ENCODE data around the gene ODC1.
"Not testable (repeated sequence)": the region's sequence is repeated elsewhere in the genome, so short reads cannot be mapped to it uniquely, and the experiment has no call there.

The ODC1 gene
- 151 to 1,241 reads per million in 2 experiments for total RNA-seq

DNA sequence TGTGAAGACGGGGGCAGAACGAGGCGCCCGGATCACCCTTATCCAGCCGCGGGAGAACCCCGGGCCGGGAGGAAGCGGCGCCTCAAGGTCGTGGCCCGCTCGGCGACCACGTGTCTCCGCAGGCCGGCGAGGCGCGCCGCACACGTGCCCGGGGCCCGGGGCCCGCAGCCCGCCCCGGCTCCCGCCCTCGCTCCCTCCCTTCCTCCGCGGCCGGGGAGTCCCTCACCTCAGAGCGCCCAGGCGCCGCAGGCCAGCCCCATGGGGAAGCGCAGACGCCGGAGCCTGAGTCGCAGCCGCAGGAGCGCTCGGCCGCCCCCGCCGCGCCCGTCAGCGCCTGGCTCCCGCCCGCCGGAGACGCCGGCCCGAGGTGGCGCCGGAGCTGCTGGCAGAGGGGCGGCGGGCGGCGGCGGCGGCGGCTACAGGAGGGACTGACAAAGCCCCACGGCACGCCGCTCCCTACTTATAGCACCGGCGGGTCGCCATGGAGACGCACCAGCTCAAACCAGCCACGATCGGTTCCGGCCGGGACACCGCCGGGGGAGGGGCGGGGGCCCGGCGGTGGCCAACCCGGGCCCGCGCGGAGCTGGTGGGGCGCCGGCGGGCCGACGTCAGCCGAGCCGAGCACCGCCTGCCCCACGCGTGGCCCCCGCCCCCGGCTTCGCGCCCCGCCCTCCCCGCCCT lies at the start of gene ODC1:
Gene ODC1 (minus strand): TSS at position 433 of the 681 bp plus-strand sequence. CDS start 3,295 bp downstream, outside the sequence.
- peak; percentile 97 for DNase-seq (ENCODE audit: low read depth)

DNA sequence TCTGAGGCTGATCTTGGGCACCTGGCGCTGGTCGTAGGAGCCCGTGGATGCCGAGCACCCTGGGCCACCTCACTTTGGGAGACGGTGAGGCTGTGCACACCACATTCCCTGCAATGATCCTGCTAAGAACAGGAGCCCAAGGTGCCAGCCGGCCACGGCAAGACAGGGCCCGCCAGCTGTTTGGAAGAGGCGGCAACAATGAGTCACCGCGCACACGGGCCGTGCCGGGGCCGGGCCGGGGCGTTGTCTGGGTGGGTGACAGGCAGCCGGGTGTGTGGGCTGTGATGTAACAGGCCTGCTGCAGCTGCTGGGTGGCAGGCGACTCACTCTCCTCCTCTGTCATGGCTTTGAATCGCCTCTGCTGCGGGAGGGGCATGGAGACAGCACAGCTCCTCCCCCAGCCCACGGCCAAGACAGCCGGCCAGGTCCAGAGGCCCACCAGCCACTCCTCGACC lies 49.7 kb upstream of the ODC1 start:
- peak; percentile 61 for DNase-seq (ENCODE audit: low read depth)

DNA sequence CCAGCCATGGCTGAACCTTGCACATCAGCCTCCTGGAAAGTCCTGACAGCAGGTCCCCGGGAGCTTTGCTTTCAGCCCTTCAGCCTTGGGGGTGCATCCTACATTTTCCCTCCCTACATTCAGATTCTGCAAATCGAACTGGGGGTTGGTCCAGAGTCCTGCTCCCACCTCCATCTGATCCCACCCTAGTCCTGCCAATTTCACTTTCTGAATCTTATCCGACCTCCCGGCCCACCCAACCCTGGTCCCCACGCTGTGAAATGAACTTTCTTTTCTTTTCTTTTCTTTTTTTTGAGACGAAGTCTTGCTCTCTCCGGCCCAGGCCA lies 47.8 kb upstream of the ODC1 start:
- DNase-seq (ENCODE audit: low read depth) = no peak

- no peak for DNase-seq (ENCODE audit: low read depth)
These were observed 47.3 kb upstream of the ODC1 start for GRCh38 chr2:10495311-10495987.

DNA sequence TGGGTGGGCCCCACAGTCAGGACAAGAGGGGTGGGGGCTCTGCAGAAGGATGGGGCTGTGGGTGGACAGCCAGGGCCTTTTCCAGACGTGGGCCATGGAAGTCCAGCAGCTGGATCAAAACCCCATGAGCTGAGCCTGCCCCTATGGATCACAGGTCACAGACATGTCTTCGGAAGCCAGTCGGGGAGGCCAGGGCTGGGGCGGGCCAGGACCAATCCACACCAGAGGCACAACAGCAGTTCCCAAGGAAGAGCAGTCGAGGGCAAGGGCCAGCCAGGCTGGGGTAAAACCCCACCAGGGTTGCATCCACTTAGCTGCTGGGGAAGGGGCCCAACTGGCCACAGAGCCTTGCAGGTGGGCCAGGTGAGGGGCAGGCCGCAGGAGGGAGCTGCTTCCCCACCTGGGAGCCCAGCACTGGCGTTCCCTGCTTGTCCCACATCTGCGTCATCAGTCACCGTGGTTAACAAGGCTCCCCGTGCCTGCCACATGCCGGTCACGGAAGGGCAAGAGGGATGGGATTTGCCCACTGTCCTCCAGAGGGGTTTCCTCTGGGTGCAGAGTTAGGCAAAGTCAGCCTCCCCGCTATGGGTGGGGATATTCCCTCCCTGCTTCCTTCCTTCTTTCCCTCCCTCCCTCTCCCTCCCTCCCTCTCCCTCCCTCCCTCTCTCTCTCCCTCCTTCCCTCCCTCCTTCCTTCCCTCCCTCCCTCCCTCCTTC lies 46.4 kb upstream of the ODC1 start:
- no peak for DNase-seq (ENCODE audit: low read depth)

GRCh38 chr2:10493634-10494281 lies 45.6 kb upstream of the ODC1 start:
- peak; percentile 77 for DNase-seq (ENCODE audit: low read depth)

DNA sequence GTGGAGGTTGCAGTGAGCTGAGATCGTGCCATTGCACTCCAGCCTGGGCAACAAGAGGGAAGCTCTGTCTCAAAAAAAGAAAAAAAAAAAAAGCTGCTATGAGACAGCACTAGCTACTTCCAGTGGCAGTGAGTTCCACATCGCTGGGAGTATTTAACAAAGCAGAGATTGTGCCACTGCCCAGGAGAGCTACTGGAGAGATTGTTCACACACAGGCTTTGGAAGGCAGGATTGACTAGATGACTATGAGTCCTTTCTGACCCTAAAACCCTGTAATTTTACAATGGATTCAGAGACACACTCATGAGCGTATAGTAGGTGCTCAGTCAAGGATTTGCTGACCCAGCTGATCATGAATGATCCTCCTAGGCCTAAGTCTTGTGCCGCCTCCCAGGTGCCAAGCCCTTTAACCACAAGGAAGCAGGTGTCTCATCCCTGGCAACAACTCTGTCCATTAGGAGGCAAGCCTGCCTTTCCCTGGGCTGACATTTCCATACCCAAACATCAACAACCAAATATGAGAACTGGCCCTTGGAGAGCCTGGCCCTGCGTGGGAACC lies 45.0 kb upstream of the ODC1 start:
- DNase-seq (ENCODE audit: low read depth) = no peak

- DNase-seq (ENCODE audit: low read depth) = no peak
These were observed 42.7 kb upstream of the ODC1 start for GRCh38 chr2:10490806-10491291.

DNA sequence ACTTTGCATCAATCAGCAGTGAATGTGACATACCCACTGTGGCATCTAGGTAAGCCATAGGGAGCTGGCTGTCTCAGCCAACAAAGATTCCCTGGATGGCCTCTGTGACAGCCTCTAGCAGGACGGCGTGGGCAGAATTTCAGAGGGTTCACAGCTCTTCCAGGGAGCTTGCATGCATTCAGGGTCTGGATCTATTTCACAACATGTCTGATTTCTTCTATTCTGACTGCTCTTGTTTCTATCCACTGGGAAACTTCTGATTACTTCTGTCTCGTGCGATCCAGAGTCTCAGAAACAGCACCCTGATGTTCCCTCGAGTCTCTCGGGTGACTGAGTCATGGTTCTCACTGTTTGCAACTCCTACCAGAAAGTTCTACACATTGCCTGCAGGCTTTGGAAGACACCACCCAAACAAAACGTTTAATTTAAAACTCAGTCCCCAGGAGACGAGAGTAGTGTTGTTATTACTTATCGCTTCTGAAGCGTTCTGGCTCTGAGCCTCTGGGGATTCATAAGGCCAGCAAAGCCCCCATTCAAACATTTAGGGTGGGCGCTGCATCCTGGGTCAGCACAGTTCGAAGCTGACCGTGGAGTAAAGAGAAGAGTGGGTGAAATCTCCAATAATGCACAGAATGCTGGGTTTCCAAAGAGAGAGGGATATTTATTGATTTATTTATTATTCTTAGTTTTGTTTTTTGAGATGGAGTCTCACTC lies 41.9 kb upstream of the ODC1 start:
- no peak for DNase-seq (ENCODE audit: low read depth)

DNA sequence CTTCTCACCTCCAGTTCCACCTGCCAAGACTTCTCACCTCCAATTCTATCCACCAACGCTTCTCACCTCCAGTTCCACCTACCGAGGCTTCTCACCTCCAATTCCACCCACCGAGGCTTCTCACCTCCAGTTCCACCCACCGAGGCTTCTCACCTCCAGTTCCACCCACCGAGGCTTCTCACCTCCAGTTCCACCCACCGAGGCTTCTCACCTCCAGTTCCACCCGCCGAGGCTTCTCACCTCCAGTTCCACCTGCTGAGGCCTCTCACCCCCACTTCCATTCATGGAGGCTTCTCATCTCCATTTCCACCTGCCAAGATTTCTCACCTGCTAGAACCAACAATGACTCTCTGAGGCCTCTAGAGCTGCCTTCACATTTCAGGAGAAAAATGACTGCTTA lies 40.0 kb upstream of the ODC1 start:
- DNase-seq (ENCODE audit: low read depth) = not testable (repeated sequence)

DNA sequence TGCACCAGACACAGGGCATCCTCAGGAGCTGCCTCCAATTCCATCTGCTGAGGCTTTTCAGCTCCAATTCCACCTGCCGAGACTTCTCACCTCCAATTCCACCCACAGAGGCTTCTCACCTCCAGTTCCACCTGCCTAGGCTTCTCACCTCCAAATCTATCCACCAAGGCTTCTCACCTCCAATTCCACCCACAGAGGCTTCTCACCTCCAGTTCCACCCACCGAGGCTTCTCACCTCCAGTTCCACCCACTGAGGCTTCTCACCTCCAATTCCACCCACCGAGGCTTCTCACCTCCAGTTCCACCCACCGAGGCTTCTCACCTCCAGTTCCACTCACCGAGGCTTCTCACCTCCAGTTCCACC lies 39.6 kb upstream of the ODC1 start:
- DNase-seq (ENCODE audit: low read depth) = not testable (repeated sequence)

GRCh38 chr2:10487081-10487740 lies 39.1 kb upstream of the ODC1 start:
- DNase-seq (ENCODE audit: low read depth) = no peak

DNA sequence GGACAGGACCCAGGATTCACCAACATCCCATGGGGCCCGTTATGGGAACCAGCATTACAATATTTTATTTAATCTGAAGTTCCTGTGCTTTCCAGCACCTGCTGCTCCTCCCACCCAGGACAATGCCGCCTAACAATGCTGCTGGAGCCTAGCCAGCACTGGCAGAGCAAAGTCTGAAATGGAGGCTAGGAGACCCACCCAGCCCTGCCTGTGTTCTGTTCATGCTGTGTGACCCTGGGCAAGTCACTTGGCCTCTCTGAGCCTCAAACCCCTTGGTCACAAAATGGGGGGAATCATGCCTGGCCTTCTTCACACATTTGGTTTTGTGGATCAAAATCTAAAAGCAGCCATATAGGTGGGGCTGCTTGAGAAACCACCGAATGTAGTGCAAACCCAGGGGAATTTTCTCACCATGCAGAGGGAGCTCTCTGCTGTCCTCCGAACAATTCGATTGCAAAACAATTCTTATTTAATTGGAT lies 38.5 kb upstream of the ODC1 start:
- no peak for DNase-seq (ENCODE audit: low read depth)

GRCh38 chr2:10486091-10486490 lies 38.0 kb upstream of the ODC1 start:
- no peak for DNase-seq (ENCODE audit: low read depth)

DNA sequence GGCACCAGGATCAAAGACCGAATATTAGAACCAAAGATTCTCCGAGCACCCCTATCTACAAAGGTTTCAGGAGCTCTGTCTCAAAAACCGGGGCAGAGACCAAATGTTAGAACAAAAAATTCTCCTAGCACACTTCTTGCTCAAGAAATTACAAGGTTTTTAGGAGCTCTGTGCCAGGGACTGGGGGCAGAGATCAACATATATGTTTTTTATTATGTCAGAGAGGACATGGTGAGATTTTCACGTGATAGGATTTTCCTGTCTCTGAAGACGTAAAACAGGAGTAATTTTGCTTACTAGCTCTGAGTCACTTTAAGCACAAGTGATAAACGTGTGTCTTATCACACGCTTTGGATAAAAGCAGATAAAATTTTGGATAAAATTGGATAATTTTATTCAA lies 34.8 kb upstream of the ODC1 start:
- no peak for DNase-seq (ENCODE audit: low read depth)

- no peak for DNase-seq (ENCODE audit: low read depth)
These were observed 34.3 kb upstream of the ODC1 start for GRCh38 chr2:10482460-10482859.

- no peak for DNase-seq (ENCODE audit: low read depth)
These were observed 33.6 kb upstream of the ODC1 start for GRCh38 chr2:10481666-10482157.

- no peak for DNase-seq (ENCODE audit: low read depth)
These were observed 33.0 kb upstream of the ODC1 start for GRCh38 chr2:10481055-10481665.

GRCh38 chr2:10480359-10480949 lies 32.3 kb upstream of the ODC1 start:
- no peak for DNase-seq (ENCODE audit: low read depth)

DNA sequence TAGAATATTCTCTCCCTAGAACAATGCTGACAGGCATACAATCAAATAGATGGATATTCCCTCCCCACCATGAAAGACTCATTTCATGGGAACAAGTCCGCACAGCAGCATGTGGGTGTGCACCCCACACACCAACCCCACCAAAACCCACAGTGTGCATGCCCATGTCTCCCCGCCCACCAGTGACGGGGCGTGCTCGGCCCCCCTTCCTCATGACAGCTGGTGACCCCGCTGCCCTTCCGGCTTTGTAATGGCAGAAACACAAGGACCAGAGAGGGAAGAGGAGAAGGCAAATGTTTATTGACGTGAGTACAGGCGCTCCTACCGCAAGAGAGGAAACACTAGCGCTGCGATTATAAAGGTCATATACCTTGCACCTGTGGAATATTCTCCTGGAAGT lies 30.8 kb upstream of the ODC1 start:
- DNase-seq (ENCODE audit: low read depth) = no peak

Data from T follicular helper cell (primary cell).